K562 (cell line): Measurements from ENCODE around the gene ARID3B. TPM values are rescaled to one million over a fixed set of nuclear protein-coding genes. Genes with fewer than 3 reads are reported as not detected.
A peak's percentile ranks its signal among the peaks of the same experiment; 100 is the strongest.

Experiments
- CEBPB ChIP-seq: fragments of 450-650 bp; IDR thresholded peaks from 2 replicates; pipeline ENCODE4 v1.6.1; 2016; ENCODE audit warnings: missing genetic modification characterization, missing compliant biosample characterization
- ELF1 ChIP-seq: fragments of 200-800 bp; sonication (Bioruptor generic); IDR thresholded peaks from 2 replicates; pipeline ENCODE4 v1.6.1; 2016; ENCODE audit warnings: missing genetic modification characterization, missing compliant biosample characterization
- HDAC1 ChIP-seq, 2 experiments: fragments of 450-650 bp; IDR thresholded peaks; 2 replicates each; pipeline ENCODE4 v1.6.1; 2016 to 2017; ENCODE audit warnings: inconsistent platforms in 1 of 2, mild to moderate bottlenecking in 1 of 2, moderate library complexity in 1 of 2
- MAFK ChIP-seq: IDR thresholded peaks from 2 replicates; pipeline ENCODE4 v1.6.1; 2011; ENCODE audit warnings: low read length, improper control_type of control experiment
- NCOA2 ChIP-seq, 2 experiments: fragments of 450-650 bp; IDR thresholded peaks; 2 replicates each; pipeline ENCODE4 v1.6.1; 2018; ENCODE audit warnings: mild to moderate bottlenecking in 2 of 2, moderate library complexity in 1 of 2; ENCODE audit not compliant: partially characterized antibody in 2 of 2
- NCOR1 ChIP-seq: fragments of 450-650 bp; IDR thresholded peaks from 2 replicates; pipeline ENCODE4 v1.6.1; 2016; ENCODE audit warnings: mild to moderate bottlenecking, moderate library complexity
- NR1H2 ChIP-seq: sonication (generic); formaldehyde crosslinking; IDR thresholded peaks from 2 replicates; pipeline ENCODE4 v1.4.0; 2020; ENCODE audit warnings: mild to moderate bottlenecking, missing genetic modification reagents
- RCOR1 ChIP-seq, 2 experiments: IDR thresholded peaks; 2 replicates each; pipeline ENCODE4 v1.6.1; 2012; ENCODE audit warnings: low read depth in 2 of 2, low read length in 2 of 2, borderline replicate concordance in 1 of 2, improper control_type of control experiment in 1 of 2
- SMARCA4 ChIP-seq: fragments of 450-650 bp; IDR thresholded peaks from 2 replicates; pipeline ENCODE4 v1.6.1; 2016
- SNAPC5 ChIP-seq: fragments of 250-450 bp; sonication (Bioruptor Pico); IDR thresholded peaks from 2 replicates; pipeline ENCODE4 v1.8.0; 2021; ENCODE audit warnings: moderate library complexity, mild to moderate bottlenecking, inconsistent platforms
- SRSF9 ChIP-seq: fragments of 200-400 bp; formaldehyde crosslinking; IDR thresholded peaks from 2 replicates; pipeline ENCODE4 v1.6.1; 2017; ENCODE audit warnings: low read depth, low read length, borderline replicate concordance
- TAF1 ChIP-seq: IDR thresholded peaks from 2 replicates; pipeline ENCODE4 v1.6.1; 2011; ENCODE audit warnings: mild to moderate bottlenecking, low read length, moderate library complexity; ENCODE audit not compliant: insufficient read depth, control insufficient read depth, severe bottlenecking; ENCODE audit errors: extremely low read depth
- ZBTB17 ChIP-seq: fragments of 450-650 bp; formaldehyde crosslinking; IDR thresholded peaks from 2 replicates; pipeline ENCODE4 v1.4.0; 2020; ENCODE audit warnings: mild to moderate bottlenecking
- ZKSCAN1 ChIP-seq: fragments of 150-350 bp; IDR thresholded peaks from 2 replicates; pipeline ENCODE4 v1.6.1; 2016; ENCODE audit warnings: low read depth, low read length
- ZNF197 ChIP-seq: fragments of 200-800 bp; sonication (Bioruptor generic); IDR thresholded peaks from 2 replicates; pipeline ENCODE4 v1.6.1; 2016; ENCODE audit warnings: low read depth, missing genetic modification characterization, missing compliant biosample characterization
- polyA plus RNA-seq, 8 experiments: library from polyadenylated mRNA; depleted of rRNA in 4 of 8; stranded (reverse) in 5 of 8; unstranded in 3 of 8; fragments of >200 nt; fragmentation: Nextera tagmentation in 2 of 8; fragmentation: Illumina TruSeq in 1 of 8; extraction: Ambion mirVana in 2 of 8; extraction: Trizol in 1 of 8; gene quantifications; 2 replicates each; pipeline versions ENCODE4 v1.2.1 to v1.2.3, GENCODE V29; 2011 to 2014; ENCODE audit warnings: inconsistent platforms in 1 of 8, missing spikeins in 1 of 8
- total RNA-seq, 7 experiments: library from RNA; depleted of rRNA in 6 of 7; stranded (reverse); fragments of >200 nt in 6 of 7; fragmentation: Illumina TruSeq in 2 of 7; extraction: Trizol in 2 of 7; gene quantifications; 2 replicates each; pipeline versions ENCODE4 v1.2.1 to v1.2.3, GENCODE V29; 2011 to 2021; ENCODE audit warnings: low replicate concordance in 1 of 7
- TF ChIP-seq, protein P1 (sequence below): sonication (generic); formaldehyde crosslinking; IDR thresholded peaks from 2 replicates; pipeline ENCODE4 v1.5.0; 2020; ENCODE audit warnings: missing genetic modification reagents
- TF ChIP-seq, protein P2 (sequence below): fragments of 450-650 bp; IDR thresholded peaks from 2 replicates; pipeline ENCODE4 v1.6.1; 2016; ENCODE audit warnings: low read depth
- TF ChIP-seq, protein P3 (sequence below): fragments of 450-650 bp; formaldehyde crosslinking; IDR thresholded peaks from 2 replicates; pipeline ENCODE4 v1.4.0; 2020; ENCODE audit warnings: mild to moderate bottlenecking, mixed read lengths

ARID3B gene
- total and polyA plus RNA-seq, 9 of the 15 experiments (the other 6 are each of a cell fraction or from before 2014, with no cell fraction given): 0.32 to 15.1 (median 7.1) TPM

GRCh38 chr15:74610302-74610951 is 69.4 kb downstream of the ARID3B start (continued):
- TF ChIP-seq, protein P1, sequence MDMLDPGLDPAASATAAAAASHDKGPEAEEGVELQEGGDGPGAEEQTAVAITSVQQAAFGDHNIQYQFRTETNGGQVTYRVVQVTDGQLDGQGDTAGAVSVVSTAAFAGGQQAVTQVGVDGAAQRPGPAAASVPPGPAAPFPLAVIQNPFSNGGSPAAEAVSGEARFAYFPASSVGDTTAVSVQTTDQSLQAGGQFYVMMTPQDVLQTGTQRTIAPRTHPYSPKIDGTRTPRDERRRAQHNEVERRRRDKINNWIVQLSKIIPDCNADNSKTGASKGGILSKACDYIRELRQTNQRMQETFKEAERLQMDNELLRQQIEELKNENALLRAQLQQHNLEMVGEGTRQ (CRISPR knock-in tag): no peak
- TF ChIP-seq CEBPB (peak; percentile 81), MAFK (no peak), SRSF9 (no peak), SNAPC5 (no peak), NCOR1 (peak; percentile 99), TAF1 (peak; percentile 43), ELF1 (tag) (no peak), RCOR1 (IDR thresholded peaks at IDR 0.05; ENCODE audit: borderline replicate concordance in 1 of 2, low read depth in 2 of 2, low read length in 2 of 2) (peak in 1 of 2 experiments; percentile 56; a peak in 2 of 4 replicates), HDAC1 (IDR thresholded peaks at IDR 0.05) (peak in 1 of 2 experiments; percentile 84; a peak in 3 of 4 replicates), NCOA2 (IDR thresholded peaks at IDR 0.05; ENCODE audit: partially characterized antibody in 2 of 2) (no peak), ZKSCAN1 (peak; percentile 51; the same call in 1 of the 2 replicates), ZBTB17 (peak; percentile 60; the same call in 1 of the 2 replicates), ZNF197 (CRISPR knock-in tag) (peak; percentile 67; the same call in 1 of the 2 replicates), SMARCA4 (peak; percentile 87), NR1H2 (CRISPR knock-in tag) (no peak)
- TF ChIP-seq, protein P2, sequence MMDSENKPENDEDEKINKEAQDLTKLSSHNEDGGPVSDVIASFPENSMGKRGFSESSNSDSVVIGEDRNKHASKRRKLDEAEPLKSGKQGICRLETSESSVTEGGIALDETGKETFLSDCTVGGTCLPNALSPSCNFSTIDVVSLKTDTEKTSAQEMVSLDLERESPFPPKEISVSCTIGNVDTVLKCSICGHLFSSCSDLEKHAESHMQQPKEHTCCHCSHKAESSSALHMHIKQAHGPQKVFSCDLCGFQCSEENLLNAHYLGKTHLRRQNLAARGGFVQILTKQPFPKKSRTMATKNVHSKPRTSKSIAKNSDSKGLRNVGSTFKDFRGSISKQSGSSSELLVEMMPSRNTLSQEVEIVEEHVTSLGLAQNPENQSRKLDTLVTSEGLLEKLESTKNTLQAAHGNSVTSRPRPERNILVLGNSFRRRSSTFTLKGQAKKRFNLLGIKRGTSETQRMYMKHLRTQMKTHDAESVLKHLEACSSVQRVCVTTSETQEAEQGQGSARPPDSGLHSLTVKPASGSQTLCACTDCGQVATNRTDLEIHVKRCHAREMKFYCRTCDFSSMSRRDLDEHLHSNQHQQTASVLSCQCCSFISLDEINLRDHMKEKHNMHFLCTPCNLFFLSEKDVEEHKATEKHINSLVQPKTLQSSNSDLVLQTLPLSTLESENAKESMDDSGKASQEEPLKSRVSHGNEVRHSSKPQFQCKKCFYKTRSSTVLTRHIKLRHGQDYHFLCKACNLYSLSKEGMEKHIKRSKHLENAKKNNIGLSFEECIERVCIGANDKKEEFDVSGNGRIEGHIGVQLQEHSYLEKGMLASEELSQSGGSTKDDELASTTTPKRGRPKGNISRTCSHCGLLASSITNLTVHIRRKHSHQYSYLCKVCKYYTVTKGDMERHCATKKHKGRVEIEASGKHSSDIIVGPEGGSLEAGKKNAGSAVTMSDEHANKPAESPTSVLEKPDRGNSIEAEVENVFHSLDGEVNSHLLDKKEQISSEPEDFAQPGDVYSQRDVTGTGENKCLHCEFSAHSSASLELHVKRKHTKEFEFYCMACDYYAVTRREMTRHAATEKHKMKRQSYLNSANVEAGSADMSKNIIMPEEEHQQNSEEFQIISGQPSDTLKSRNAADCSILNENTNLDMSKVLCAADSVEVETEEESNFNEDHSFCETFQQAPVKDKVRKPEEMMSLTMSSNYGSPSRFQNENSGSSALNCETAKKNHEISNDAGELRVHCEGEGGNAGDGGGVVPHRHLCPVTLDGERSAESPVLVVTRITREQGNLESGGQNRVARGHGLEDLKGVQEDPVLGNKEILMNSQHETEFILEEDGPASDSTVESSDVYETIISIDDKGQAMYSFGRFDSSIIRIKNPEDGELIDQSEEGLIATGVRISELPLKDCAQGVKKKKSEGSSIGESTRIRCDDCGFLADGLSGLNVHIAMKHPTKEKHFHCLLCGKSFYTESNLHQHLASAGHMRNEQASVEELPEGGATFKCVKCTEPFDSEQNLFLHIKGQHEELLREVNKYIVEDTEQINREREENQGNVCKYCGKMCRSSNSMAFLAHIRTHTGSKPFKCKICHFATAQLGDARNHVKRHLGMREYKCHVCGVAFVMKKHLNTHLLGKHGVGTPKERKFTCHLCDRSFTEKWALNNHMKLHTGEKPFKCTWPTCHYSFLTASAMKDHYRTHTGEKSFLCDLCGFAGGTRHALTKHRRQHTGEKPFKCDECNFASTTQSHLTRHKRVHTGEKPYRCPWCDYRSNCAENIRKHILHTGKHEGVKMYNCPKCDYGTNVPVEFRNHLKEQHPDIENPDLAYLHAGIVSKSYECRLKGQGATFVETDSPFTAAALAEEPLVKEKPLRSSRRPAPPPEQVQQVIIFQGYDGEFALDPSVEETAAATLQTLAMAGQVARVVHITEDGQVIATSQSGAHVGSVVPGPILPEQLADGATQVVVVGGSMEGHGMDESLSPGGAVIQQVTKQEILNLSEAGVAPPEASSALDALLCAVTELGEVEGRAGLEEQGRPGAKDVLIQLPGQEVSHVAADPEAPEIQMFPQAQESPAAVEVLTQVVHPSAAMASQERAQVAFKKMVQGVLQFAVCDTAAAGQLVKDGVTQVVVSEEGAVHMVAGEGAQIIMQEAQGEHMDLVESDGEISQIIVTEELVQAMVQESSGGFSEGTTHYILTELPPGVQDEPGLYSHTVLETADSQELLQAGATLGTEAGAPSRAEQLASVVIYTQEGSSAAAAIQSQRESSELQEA: no peak
- TF ChIP-seq, protein P3, sequence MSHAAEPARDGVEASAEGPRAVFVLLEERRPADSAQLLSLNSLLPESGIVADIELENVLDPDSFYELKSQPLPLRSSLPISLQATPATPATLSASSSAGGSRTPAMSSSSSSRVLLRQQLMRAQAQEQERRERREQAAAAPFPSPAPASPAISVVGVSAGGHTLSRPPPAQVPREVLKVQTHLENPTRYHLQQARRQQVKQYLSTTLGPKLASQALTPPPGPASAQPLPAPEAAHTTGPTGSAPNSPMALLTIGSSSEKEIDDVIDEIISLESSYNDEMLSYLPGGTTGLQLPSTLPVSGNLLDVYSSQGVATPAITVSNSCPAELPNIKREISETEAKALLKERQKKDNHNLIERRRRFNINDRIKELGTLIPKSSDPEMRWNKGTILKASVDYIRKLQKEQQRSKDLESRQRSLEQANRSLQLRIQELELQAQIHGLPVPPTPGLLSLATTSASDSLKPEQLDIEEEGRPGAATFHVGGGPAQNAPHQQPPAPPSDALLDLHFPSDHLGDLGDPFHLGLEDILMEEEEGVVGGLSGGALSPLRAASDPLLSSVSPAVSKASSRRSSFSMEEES (CRISPR knock-in tag): no peak
